Right lobe of liver (tissue), 4 donors: Measurements from ENCODE around the gene FUT6.

ENCODE experiments used
- POLR2A ChIP-seq: fragments of 450-650 bp; IDR thresholded peaks from one replicate; pipeline ENCODE4 v1.6.1; 2017; ENCODE audit warnings: antibody characterized with exemption, mild to moderate bottlenecking
- TF ChIP-seq, protein P1 (sequence below), 4 donors: fragments of 200-600 bp in 3 of 4; fragments of 450-650 bp in 1 of 4; IDR thresholded peaks; one replicate each; pipeline versions ENCODE4 v1.5.1 to v1.8.0; 2016 to 2022; ENCODE audit warnings: antibody characterized with exemption in 4 of 4, mild to moderate bottlenecking in 2 of 4
- donor health status: DM: no; HTN: no; CAD: no.
- donor health status: DM: no; HTN: no; CAD: no.
- donor health status: DM: no; HTN: yes; CAD: no.

DNA sequence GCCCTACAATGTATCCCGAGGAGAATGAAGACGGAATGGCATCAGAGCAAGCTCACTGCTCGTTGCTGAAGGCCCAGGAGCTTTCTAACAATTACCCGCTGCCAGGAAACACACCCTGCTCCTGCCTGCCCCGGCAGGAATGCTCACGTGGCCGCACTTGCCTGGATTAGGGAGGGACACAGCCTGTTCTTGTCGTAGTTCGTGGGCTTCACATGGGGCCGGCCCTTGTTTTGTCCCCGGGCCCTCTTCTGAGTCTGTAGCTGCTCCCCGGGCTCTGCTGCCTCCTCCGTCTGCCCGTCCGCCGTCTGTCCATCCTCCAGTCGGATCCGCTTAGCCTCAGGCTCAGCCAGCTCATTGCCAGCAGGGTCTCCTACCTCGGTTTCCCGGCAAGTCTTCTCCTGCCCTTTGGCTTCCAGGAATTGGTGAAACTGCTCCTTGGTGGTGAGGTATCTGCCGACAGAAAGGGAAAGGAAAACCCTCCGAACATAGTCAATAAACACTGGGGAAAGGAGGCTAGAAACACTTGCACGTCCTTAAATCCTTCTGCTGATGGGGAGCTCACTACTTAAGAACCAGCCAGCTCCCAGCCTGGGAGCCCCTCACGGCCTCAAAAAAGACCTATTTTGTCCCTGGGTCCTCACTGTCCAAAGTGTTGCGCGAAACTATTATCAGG is 49.5 kb downstream of the FUT6 start:
- TF ChIP-seq, protein P1, sequence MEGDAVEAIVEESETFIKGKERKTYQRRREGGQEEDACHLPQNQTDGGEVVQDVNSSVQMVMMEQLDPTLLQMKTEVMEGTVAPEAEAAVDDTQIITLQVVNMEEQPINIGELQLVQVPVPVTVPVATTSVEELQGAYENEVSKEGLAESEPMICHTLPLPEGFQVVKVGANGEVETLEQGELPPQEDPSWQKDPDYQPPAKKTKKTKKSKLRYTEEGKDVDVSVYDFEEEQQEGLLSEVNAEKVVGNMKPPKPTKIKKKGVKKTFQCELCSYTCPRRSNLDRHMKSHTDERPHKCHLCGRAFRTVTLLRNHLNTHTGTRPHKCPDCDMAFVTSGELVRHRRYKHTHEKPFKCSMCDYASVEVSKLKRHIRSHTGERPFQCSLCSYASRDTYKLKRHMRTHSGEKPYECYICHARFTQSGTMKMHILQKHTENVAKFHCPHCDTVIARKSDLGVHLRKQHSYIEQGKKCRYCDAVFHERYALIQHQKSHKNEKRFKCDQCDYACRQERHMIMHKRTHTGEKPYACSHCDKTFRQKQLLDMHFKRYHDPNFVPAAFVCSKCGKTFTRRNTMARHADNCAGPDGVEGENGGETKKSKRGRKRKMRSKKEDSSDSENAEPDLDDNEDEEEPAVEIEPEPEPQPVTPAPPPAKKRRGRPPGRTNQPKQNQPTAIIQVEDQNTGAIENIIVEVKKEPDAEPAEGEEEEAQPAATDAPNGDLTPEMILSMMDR (IDR thresholded peaks at IDR 0.05) = no peak
- no peak for TF ChIP-seq POLR2A
